ENCODE results near the gene MCU. TPM values are rescaled to one million over a fixed set of nuclear protein-coding genes. Genes with fewer than 3 reads are reported as not detected.

MCU gene
- polyA plus RNA-seq, 1 donor from 2014 or later: 22.9 TPM

DNA sequence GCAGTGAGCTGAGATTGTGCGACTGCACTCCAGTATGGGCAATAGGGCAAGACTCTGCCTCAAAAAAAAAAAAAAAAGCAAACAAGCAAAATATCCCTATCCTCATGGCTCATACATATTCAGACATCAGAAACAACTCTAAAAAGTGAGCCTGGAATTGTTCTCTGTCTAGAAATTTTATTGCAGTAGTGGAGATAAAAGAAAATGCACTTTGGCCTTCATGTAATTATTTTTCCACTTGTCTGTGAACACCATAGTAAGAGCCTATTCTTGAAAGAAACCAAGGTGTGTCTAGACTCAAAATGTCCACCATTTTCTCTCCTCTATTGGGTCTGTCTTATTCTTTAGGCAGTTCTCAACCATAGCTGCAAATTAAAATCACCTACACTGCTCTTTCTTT is 30.5 kb upstream of the MCU start:
- no peak overlapping the region for H3K9ac ChIP-seq (ENCODE audit: low read length)
- no peak overlapping the region for H3K27ac ChIP-seq (ENCODE audit: low read length)
- H2AFZ ChIP-seq (ENCODE audit: low read depth, low read length): no peak overlapping the region
- H3K36me3 ChIP-seq (ENCODE audit: insufficient read depth, low read length): no peaks in the 10 kb centered on the region
- TF ChIP-seq TAF1 (IDR thresholded peaks at IDR 0.05; ENCODE audit: low read depth): no peak
- TF ChIP-seq SMC3 (conservative IDR thresholded peaks at IDR 0.05; ENCODE audit: poor library complexity): no peak
- TF ChIP-seq MXI1 (conservative IDR thresholded peaks at IDR 0.05; ENCODE audit: poor library complexity, severe bottlenecking): no peak
- TF ChIP-seq EZH2 (IDR thresholded peaks at IDR 0.05; ENCODE audit: borderline replicate concordance, insufficient read depth, low read length, poor library complexity, severe bottlenecking): no peak
- TF ChIP-seq, protein P1, sequence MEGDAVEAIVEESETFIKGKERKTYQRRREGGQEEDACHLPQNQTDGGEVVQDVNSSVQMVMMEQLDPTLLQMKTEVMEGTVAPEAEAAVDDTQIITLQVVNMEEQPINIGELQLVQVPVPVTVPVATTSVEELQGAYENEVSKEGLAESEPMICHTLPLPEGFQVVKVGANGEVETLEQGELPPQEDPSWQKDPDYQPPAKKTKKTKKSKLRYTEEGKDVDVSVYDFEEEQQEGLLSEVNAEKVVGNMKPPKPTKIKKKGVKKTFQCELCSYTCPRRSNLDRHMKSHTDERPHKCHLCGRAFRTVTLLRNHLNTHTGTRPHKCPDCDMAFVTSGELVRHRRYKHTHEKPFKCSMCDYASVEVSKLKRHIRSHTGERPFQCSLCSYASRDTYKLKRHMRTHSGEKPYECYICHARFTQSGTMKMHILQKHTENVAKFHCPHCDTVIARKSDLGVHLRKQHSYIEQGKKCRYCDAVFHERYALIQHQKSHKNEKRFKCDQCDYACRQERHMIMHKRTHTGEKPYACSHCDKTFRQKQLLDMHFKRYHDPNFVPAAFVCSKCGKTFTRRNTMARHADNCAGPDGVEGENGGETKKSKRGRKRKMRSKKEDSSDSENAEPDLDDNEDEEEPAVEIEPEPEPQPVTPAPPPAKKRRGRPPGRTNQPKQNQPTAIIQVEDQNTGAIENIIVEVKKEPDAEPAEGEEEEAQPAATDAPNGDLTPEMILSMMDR (IDR thresholded peaks at IDR 0.05; ENCODE audit: poor library complexity, severe bottlenecking): no peak
- no peak for TF ChIP-seq POLR2AphosphoS5 (IDR thresholded peaks at IDR 0.05)
- TF ChIP-seq RAD21 (conservative IDR thresholded peaks at IDR 0.05): no peak
- TF ChIP-seq EP300 (conservative IDR thresholded peaks at IDR 0.05; ENCODE audit: poor library complexity, severe bottlenecking): no peak
- TF ChIP-seq, protein P2, sequence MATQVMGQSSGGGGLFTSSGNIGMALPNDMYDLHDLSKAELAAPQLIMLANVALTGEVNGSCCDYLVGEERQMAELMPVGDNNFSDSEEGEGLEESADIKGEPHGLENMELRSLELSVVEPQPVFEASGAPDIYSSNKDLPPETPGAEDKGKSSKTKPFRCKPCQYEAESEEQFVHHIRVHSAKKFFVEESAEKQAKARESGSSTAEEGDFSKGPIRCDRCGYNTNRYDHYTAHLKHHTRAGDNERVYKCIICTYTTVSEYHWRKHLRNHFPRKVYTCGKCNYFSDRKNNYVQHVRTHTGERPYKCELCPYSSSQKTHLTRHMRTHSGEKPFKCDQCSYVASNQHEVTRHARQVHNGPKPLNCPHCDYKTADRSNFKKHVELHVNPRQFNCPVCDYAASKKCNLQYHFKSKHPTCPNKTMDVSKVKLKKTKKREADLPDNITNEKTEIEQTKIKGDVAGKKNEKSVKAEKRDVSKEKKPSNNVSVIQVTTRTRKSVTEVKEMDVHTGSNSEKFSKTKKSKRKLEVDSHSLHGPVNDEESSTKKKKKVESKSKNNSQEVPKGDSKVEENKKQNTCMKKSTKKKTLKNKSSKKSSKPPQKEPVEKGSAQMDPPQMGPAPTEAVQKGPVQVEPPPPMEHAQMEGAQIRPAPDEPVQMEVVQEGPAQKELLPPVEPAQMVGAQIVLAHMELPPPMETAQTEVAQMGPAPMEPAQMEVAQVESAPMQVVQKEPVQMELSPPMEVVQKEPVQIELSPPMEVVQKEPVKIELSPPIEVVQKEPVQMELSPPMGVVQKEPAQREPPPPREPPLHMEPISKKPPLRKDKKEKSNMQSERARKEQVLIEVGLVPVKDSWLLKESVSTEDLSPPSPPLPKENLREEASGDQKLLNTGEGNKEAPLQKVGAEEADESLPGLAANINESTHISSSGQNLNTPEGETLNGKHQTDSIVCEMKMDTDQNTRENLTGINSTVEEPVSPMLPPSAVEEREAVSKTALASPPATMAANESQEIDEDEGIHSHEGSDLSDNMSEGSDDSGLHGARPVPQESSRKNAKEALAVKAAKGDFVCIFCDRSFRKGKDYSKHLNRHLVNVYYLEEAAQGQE (IDR thresholded peaks at IDR 0.05; ENCODE audit: borderline replicate concordance): no peak
- no peaks in the 10 kb centered on the region for H3K9me3 ChIP-seq (ENCODE audit: low read length)
- no peaks in the 10 kb centered on the region for H3K79me2 ChIP-seq (replicated peaks; ENCODE audit: insufficient read depth, low read length)
- H3K9me2 ChIP-seq (ENCODE audit: insufficient read depth, low read length): no peaks in the 10 kb centered on the region
- no peaks in the 10 kb centered on the region for H3F3A ChIP-seq (ENCODE audit: insufficient read depth, low read length, poor library complexity, severe bottlenecking)
- no peak overlapping the region for H3K4me3 ChIP-seq (ENCODE audit: low read length)
- H4K20me1 ChIP-seq (ENCODE audit: insufficient read depth): no peaks in the 10 kb centered on the region
- H3K4me2 ChIP-seq (ENCODE audit: low read length): no peak overlapping the region
- no peaks in the 10 kb centered on the region for H3K27me3 ChIP-seq (ENCODE audit: insufficient read depth, low read depth, low read length)

DNA sequence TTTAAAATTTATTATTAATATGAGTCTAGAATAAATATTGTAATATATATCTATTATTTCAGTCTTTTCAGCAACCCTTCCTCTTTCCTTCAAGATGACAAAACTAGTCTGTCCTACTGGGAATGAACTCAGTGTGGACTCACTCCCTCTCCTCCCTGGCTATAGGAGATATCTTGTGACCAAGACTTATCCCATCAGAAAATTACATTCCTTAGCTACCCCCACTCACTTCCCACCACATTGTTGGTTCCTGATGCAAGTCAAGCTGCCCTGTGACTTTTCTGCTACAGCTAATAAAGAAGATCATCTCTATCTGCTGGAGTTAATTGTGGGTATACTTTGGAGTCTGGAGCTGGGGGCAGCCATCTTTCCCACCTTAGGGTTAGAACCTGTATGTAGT is 28.0 kb upstream of the MCU start:
- Histone ChIP-seq H3K9me2 (ENCODE audit: insufficient read depth, low read length) (no peaks in the 10 kb centered on the region), H3K79me2 (replicated peaks; ENCODE audit: insufficient read depth, low read length) (no peaks in the 10 kb centered on the region), H2AFZ (ENCODE audit: low read depth, low read length) (no peak overlapping the region)

More for the DNA sequence above, 28.0 kb upstream of the MCU start:
- Histone ChIP-seq H3K4me2 (ENCODE audit: low read length) (no peak overlapping the region), H3K9me3 (ENCODE audit: low read length) (no peaks in the 10 kb centered on the region), H3K4me3 (ENCODE audit: low read length) (no peak overlapping the region), H3F3A (ENCODE audit: insufficient read depth, low read length, poor library complexity, severe bottlenecking) (no peaks in the 10 kb centered on the region), H3K36me3 (ENCODE audit: insufficient read depth, low read length) (no peaks in the 10 kb centered on the region), H3K27ac (ENCODE audit: low read length) (no peak overlapping the region), H3K9ac (ENCODE audit: low read length) (no peak overlapping the region), H3K27me3 (ENCODE audit: insufficient read depth, low read depth, low read length) (no peaks in the 10 kb centered on the region), H4K20me1 (ENCODE audit: insufficient read depth) (no peaks in the 10 kb centered on the region)
- no peak for TF ChIP-seq EP300 (conservative IDR thresholded peaks at IDR 0.05; ENCODE audit: poor library complexity, severe bottlenecking)
- no peak for TF ChIP-seq TAF1 (IDR thresholded peaks at IDR 0.05; ENCODE audit: low read depth)
- no peak for TF ChIP-seq RAD21 (conservative IDR thresholded peaks at IDR 0.05)
- no peak for TF ChIP-seq POLR2AphosphoS5 (IDR thresholded peaks at IDR 0.05)
- TF ChIP-seq, protein P2 (IDR thresholded peaks at IDR 0.05; ENCODE audit: borderline replicate concordance): no peak
- TF ChIP-seq, protein P1 (IDR thresholded peaks at IDR 0.05; ENCODE audit: poor library complexity, severe bottlenecking): no peak
- TF ChIP-seq MXI1 (conservative IDR thresholded peaks at IDR 0.05; ENCODE audit: poor library complexity, severe bottlenecking): no peak
- TF ChIP-seq SMC3 (conservative IDR thresholded peaks at IDR 0.05; ENCODE audit: poor library complexity): no peak
- TF ChIP-seq EZH2 (IDR thresholded peaks at IDR 0.05; ENCODE audit: borderline replicate concordance, insufficient read depth, low read length, poor library complexity, severe bottlenecking): no peak

All from neural cell (in vitro differentiated cells).